ENCODE measurements around the gene ATP5F1A.
A peak's percentile ranks its signal among the peaks of the same experiment; 100 is the strongest.
"Not testable (repeated sequence)": the region's sequence is repeated elsewhere in the genome, so short reads cannot be mapped to it uniquely, and the experiment has no call there.

The ATP5F1A gene

GRCh38 chr18:46097801-46098615 lies at the start of gene ATP5F1A:
TSS of gene ATP5F1A (minus strand) at chr18:46098296. CDS start at chr18:46098231, 65 bp downstream.
- FAIRE-seq, result no peak

GRCh38 chr18:46141199-46141598 lies 43.1 kb upstream of the ATP5F1A start:
- FAIRE-seq, result no peak

GRCh38 chr18:46140173-46140572 lies 42.1 kb upstream of the ATP5F1A start:
- no peak for FAIRE-seq

DNA sequence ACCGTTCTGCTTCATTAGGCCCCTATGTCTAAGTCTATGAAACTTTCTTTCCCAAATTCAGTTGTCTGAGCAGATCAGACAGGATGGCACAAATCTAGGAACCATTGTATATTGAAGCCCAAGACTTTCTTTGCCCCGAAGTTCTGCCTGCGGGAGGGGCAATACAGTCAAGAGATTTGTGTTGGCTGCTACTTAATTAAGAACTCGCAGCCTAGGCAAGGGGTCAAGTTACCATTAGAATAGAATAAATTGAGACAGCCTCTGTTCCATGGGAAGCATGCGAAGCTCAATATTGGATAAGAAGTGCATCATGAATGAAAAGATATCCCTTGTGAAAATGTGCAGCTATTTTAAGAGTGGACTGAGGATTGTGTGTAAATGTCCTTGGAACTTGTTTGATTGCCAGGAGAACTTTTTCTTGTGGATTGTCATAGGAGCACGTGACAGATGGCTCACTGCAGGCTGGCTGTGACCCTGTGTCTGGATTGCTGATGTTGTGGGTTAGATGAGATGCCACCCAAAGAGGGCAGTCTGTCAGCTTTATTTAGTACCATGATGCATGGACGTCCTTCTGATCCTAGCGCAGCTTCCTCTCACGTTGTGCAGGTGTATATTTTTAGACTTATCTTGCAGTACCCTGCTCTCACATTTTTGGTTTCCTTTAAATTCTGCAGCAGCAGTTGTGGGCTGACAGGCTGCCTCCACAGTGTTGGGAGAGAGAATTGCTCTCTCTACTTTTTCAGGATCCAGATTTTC lies 37.0 kb upstream of the ATP5F1A start:
- no peak for FAIRE-seq

DNA sequence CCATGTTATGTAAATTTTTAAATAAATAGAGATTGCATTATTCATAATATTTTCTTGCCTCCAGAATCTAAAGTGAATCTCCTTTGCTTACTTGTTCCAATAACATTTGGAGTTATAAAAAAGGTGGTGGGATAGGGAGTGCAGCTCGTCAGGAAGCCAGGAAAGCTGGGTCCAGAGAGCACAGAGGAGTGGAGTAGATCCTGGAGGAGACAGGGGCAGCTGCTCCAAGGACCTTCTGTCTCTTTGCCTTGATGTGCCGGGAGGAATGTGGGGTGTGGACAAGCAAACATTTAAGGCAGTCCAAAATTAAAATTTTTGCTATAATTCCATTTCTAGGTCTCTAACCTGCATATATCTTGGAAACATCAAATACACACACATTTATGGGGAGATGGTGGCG lies 35.4 kb upstream of the ATP5F1A start:
- FAIRE-seq, result no peak

DNA sequence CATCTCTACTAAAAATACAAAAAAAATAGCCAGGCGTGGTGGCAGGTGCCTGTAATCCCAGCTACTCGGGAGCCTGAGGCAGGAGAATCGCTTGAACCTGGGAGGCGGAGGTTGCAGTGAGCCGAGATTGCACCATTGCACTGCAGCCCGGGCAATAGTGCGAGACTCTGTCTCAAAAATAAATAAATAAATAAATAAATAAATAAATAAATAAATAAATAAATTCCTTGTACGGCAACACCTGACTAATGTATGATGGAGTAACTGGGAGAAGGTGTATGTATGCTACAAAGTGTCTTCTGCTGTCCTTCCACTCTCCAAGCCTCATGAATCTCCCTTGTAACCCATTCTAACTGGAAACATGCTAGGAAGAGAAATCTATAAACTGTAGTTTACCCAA lies 32.5 kb upstream of the ATP5F1A start:
- FAIRE-seq, result not testable (repeated sequence)

DNA sequence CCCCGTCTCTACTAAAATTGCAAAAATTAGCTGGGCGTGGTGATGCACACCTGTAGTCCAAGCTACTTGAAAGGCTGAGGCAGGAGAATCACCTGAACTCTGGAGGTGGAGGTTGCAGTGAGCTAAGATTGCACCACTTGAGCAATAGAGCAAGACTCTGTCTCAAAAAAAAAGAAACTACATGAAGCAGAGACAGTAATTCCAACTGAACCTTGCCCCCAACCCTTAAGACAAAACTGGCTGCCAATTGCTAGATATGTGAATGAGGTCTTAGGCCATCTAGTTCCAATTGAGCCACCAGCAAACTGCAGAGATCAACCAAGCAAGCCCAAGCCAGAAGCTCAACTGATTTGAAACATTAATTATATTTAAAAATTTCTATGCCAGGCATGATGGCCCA lies 32.0 kb upstream of the ATP5F1A start:
- FAIRE-seq, result no peak

DNA sequence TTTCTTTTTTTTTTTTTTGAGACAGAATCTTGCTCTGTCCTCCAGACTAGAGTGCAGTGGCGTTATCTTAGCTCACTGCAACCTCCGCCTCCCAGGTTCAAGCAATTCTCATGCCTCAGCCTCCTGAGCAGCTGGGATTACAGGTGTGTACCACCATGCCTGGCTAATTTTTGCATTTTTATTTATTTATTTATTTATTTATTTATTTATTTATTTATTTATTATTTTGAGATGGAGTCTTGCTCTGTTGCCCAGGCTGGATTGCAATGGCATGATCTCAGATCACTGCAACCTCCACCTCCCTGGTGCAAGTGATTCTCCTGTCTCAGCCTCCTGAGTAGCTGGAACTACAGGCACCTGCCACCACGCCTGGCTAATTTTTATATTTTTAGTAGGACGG lies 28.5 kb upstream of the ATP5F1A start:
- FAIRE-seq, result not testable (repeated sequence)

GRCh38 chr18:46113751-46114150 lies 15.7 kb upstream of the ATP5F1A start:
- no peak for FAIRE-seq

- no peak for FAIRE-seq
These were observed 12.3 kb upstream of the ATP5F1A start for GRCh38 chr18:46110406-46110805.

DNA sequence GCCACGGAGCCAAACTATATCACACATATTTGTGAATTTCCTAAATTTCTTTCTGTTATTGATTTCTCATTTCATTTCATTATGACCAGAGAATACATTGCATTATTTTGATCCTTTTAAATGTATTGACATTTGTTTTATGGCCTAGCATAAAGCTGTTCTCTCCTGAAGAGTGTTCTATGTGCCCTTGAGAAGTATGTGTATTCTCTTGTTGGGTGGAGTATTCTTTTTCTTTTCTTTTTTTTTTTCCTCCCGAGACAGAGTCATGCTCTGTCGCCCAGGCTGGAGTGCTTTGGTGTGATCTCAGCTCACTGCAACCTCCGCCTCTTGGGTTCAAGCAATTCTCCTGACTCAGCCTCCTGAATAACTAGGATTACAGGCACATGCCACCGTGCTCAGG lies 11.3 kb upstream of the ATP5F1A start:
- no peak for FAIRE-seq

DNA sequence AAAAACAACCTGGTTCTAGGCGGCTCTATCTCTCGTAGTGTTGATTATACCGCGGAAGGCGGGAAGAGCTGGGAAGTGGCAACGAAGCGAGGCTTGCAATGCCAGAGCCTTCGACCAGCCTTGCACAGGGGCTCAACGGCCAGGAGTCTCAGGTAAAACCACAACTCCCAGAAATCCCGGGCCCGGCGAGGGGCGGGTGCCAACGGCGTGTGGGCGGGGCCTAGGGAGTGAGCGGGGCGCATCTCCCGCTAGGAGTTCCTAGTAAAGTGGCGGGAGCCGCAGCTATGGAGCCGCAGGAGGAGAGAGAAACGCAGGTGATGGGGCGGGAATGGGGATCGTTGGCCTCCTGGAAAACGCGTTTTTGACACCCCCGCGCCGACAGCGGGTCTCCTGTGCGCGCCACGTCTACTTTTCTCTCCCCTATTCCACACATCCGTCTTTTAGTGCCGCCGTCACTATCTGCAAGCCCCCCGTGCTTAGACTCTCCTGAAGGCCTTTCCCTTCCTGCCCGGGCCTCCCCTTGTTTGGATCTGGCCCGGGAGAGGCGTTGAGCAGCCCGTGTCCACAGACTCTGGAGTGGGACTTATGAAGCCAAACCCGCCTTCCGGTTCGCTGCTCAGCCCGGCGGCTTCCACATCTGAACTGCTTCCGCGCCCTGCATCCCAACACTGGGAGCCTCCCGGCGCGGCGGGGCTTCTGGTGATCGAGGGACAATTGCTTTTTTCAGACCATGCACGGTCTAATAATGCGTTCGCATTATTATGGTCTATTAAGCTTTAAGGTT lies 6.2 kb upstream of the ATP5F1A start, which contains the start of gene HAUS1:
TSS of gene HAUS1 (plus strand) at position 258 of the 784 bp plus-strand sequence. CDS start at position 285, 27 bp downstream.
- peak; percentile 95 for FAIRE-seq

GRCh38 chr18:46099463-46099862 lies 1.4 kb upstream of the ATP5F1A start:
- no peak for FAIRE-seq

GRCh38 chr18:46098616-46098933 lies 479 bp upstream of the ATP5F1A start:
- FAIRE-seq, result no peak

- FAIRE-seq, result no peak
These were observed 680 bp downstream of the ATP5F1A start for GRCh38 chr18:46097431-46097800.

DNA sequence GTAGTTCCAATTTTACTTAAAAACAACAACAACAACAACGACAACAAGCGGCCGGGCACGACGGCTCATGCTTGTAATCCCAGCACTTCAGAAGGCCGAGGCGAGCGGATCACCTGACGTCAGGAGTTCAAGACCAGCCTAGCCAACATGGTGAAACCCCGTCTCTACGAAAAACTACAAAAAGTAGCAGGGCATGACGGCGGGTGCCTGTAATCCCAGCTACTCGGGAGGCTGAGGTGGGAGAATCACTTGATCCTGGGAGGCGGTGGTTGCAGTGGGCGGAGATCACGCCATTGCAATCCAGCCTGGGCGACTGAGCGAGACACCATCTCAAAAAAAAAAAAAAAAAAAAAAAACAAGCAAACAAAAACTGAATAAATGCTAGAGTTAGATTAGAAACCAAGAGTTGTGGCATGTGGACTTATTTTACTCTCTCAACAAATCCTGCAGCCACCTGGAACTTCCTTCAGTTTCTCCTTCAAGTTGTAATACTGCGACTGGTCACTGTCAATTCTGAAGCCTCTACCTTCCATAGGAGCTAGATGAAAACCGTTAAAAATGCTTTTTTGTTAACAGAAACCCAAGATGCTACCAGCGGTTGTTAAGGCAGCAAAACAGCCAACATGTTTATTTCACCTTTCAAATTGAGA lies 1.3 kb downstream of the ATP5F1A start:
- FAIRE-seq, result no peak

GRCh38 chr18:46095532-46095931 lies 2.6 kb downstream of the ATP5F1A start:
- FAIRE-seq, result no peak

DNA sequence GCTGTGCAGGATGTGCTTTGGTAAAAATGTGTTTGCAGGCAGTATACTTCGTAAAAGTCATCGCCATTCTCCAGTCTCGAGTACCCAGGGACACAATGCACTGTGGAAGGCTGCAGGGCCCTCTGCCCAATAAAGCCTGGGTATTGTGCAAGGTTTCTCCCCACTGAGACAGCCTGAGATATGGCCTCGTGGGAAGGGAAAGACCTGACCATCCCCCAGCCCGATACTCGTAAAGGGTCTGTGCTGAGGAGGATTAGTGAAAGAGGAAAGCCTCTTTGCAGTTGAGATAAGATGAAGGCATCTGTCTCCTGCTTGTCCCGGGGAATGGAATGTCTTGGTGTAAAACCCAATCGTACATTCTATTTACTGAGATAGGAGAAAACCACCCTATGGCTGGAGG lies 9.6 kb downstream of the ATP5F1A start:
- FAIRE-seq, result not testable (repeated sequence)

DNA sequence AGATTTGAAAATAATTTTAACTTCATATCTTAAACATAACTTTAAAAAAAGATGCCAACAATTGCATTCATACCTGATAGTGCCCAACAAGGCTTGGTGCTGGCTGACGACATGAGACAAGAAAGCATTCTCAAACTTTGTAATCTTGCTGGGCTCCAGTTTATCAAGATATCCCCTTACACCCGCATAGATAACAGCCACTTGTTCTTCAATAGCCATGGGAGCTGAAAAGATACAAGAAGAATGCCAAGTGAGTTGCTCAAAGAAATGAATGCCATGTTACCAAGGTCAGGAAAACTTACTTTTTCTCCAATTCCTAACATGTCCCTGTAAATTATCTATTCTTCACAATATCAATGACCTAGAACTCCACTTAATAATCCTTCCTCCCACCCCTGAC lies 13.7 kb downstream of the ATP5F1A start:
- no peak for FAIRE-seq

- FAIRE-seq, result no peak
These were observed 17.9 kb downstream of the ATP5F1A start for GRCh38 chr18:46080156-46080555.

GRCh38 chr18:46079336-46079735 lies 18.8 kb downstream of the ATP5F1A start:
- FAIRE-seq, result no peak

DNA sequence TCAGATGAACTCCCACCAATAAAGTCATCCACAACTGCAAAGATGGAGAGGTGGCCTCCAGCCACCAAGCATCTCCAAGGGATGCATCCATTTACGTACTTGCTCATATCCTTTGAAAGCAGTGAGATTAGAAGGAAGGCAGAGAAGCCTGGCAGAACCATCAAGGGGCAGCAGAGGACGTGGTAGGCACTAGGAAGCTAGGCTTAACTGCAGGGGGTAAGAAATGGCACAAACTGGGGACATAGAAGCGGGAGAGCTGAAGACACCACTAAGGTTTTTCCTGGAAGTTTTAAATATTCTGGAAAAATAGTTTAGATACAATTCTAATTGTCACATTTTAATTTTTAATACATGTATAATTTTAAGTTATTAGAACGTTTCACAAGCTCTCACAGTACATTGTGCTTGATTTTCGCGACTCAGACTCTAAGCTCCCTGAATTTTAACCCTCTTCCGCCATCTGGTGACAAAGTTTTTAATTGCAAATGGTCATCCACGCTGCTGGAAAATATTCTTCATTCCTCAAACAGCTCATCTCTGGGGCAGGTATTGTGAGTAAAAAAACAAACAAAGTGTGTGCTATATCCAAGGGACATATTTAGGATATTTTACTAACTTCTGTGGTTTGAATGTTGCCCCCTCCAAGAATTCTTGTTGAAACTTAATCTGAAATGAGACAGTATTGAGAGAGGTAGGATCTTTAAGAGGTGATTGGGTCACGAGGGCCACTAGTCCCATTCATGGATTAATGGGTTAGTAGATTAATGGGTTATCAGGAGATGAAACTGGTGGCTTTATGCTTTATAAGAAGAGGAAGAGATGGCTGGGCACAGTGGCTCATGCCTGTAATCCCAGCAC lies 24.4 kb downstream of the ATP5F1A start:
- peak; percentile 98 for FAIRE-seq

All from G401.6 (cell line).